Ecto neural progenitor cell (in vitro differentiated cells): ENCODE results near the gene TMBIM4.
"Not testable (repeated sequence)": the region's sequence is repeated elsewhere in the genome, so short reads cannot be mapped to it uniquely, and the experiment has no call there.

Experiments used
- DNase-seq: peaks from one replicate; pipeline ENCODE4 v3.0.0-alpha.2; 2018; ENCODE audit warnings: low spot score

The TMBIM4 gene

DNA sequence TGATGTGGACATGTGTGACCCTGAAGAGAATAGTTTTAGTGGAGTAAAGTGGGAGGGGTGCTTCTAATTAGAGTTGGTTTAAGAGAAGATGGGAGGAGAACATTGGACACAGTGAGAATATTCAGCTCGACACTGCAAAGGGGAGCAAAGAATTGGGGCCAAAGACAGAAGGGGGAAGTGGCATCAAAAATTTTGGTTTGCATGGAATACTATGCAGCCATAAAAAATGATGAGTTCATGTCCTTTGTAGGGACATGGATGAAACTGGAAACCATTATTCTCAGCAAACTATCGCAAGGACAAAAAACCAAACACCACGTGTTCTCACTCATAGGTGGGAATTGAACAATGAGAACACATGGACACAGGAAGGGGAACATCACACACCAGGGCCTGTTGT is 15.0 kb upstream of the TMBIM4 start:
- not testable (repeated sequence) for DNase-seq

- DNase-seq = no peak
Observed at GRCh38 chr12:66182956-66183355, 13.2 kb upstream of the TMBIM4 start.

- no peak for DNase-seq
Observed at GRCh38 chr12:66176105-66176900, 6.5 kb upstream of the TMBIM4 start.

- DNase-seq = not testable (repeated sequence)
Observed at GRCh38 chr12:66174391-66175325, 4.9 kb upstream of the TMBIM4 start.

GRCh38 chr12:66170606-66171005 is 810 bp upstream of the TMBIM4 start:
- DNase-seq = no peak

DNA sequence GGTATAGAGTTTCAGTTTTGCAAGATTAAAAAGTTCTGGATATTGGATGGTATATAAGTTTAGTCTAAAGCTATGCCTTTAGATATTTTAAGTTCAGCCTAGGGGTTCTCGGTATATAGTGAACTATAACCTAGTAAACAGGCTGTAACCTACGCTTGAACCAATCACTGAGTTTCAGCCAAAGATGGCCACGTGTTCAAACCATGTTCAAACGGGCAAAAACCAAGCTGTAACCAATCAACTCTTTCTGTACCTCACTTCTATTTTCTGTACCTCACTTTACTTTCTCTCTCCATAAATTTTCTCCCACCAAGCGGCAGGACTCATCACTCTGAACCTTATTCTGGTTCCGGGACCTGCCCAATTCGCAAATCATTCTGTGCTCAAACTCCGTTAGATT is 1.4 kb downstream of the TMBIM4 start:
- DNase-seq = no peak

- no peak for DNase-seq
Observed at GRCh38 chr12:66166561-66166960, 3.2 kb downstream of the TMBIM4 start.

GRCh38 chr12:66165141-66165540 is 4.7 kb downstream of the TMBIM4 start:
- DNase-seq = no peak

- DNase-seq = no peak
Observed at GRCh38 chr12:66164349-66164821, 5.4 kb downstream of the TMBIM4 start.

GRCh38 chr12:66163289-66163688 is 6.5 kb downstream of the TMBIM4 start:
- DNase-seq = no peak

- no peak for DNase-seq
Observed at GRCh38 chr12:66162701-66163100, 7.1 kb downstream of the TMBIM4 start.

DNA sequence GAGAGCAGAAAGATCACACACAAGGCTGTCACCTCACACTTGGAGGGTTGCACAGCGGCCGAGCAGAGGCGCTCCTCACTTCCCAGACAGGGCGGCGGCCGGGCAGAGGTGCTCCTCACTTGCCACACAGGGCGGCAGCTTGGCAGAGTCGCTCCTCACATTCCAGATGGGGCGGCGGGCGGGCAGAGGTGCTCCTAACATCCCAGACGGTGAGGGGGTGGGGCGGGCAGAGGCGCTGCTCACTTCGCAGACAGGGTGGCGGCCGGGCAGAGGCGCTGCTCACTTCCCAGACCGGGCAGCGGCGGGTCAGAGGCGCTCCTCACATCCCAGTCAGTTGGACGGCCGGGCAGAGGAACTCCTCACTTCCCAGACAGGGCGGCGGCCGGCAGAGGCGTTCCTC is 9.1 kb downstream of the TMBIM4 start:
- no peak for DNase-seq

DNA sequence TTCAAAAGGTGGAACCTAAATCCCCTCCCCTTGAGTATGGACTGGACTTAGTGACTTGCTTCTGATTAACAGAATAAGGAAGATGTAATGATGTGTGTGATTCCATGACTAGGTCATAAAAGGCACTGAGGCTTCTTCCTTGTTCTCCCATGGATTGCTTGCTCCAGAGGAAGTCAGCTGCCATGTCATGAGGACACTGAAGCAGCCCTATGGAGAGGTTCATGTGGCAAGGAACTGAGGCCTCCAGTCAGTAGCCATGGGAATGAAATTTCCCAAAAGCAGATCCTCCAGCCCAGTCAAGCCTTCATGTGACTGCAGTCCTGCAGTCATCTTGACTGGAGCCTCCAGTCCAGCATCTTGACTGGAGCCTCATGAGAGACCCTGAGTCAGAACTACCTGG is 10.7 kb downstream of the TMBIM4 start:
- no peak for DNase-seq

GRCh38 chr12:66156654-66157053 is 13.1 kb downstream of the TMBIM4 start:
- no peak for DNase-seq

DNA sequence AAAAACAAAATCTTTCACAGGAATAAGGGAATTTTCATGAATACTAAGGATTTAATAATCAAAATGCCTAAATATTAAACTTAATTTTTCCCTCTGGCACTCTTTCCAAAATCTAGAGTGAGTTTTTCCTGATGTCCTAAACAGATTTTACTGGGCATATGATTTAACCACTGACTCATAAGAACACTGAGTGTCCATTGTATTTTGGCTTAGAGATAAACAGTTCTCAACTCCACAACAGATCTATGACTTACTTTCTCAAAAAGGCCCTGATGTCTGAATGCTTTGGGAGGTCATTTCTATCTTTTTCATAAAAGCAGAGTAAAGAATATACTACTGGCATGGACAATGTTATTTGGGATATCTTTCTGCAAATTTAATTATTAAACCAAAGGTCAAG is 15.0 kb downstream of the TMBIM4 start:
- DNase-seq = no peak

- DNase-seq = no peak
Observed at GRCh38 chr12:66152732-66153131, 17.1 kb downstream of the TMBIM4 start.

- DNase-seq = no peak
Observed at GRCh38 chr12:66149702-66150398, 19.9 kb downstream of the TMBIM4 start.

GRCh38 chr12:66144791-66145754 is 24.7 kb downstream of the TMBIM4 start:
- DNase-seq = no peak

- no peak for DNase-seq
Observed at GRCh38 chr12:66143868-66144267, 25.9 kb downstream of the TMBIM4 start.

- DNase-seq = no peak
Observed at GRCh38 chr12:66142826-66143225, 27.0 kb downstream of the TMBIM4 start.

- DNase-seq = no peak
Observed at GRCh38 chr12:66141299-66141698, 28.5 kb downstream of the TMBIM4 start.
